Brain (organoid and tissue), 1 donor: ENCODE results near the gene UGT1A6. TPM values are rescaled to one million over a fixed set of nuclear protein-coding genes. Genes with fewer than 3 reads are reported as not detected.

Experiments
- polyA plus RNA-seq: library from polyadenylated mRNA; stranded (reverse); fragments of 350-450 nt; fragmentation: Illumina TruSeq; extraction: RNeasy Lipid Tissue Mini Kit (QIAGEN cat#74804); gene quantifications from one replicate; pipeline ENCODE4 v1.2.3, GENCODE V29; 2015; ENCODE audit warnings: low read depth, low replicate concordance; ENCODE audit not compliant: insufficient read depth

The UGT1A6 gene
- polyA plus RNA-seq, 1 donor from 2014 or later = not detected

Other genes with a start within 250 kb of the UGT1A6 start
- 8.4 TPM for gene USP40, start 126.1 kb upstream of the UGT1A6 start, polyA plus RNA-seq
- not detected for gene UGT1A8, start 75.3 kb upstream of the UGT1A6 start, polyA plus RNA-seq
- not detected for gene UGT1A10, start 56.4 kb upstream of the UGT1A6 start, polyA plus RNA-seq
- gene UGT1A9, start 21.0 kb upstream of the UGT1A6 start, polyA plus RNA-seq = not detected
- not detected for gene UGT1A7, start 11.0 kb upstream of the UGT1A6 start, polyA plus RNA-seq
- not detected for gene UGT1A5, start 20.0 kb downstream of the UGT1A6 start, polyA plus RNA-seq
- gene UGT1A4, start 25.8 kb downstream of the UGT1A6 start, polyA plus RNA-seq = not detected
- gene UGT1A3, start 36.2 kb downstream of the UGT1A6 start, polyA plus RNA-seq = not detected
- not detected for gene UGT1A1, start 67.4 kb downstream of the UGT1A6 start, polyA plus RNA-seq
- not detected for gene MROH2A, start 85.4 kb downstream of the UGT1A6 start, polyA plus RNA-seq
- 18.9 TPM for gene HJURP, start 161.6 kb downstream of the UGT1A6 start, polyA plus RNA-seq
- gene TRPM8, start 224.5 kb downstream of the UGT1A6 start, polyA plus RNA-seq = 56.9 TPM